NOMO-1 treated with dmso at 0.1 percent for 144 hours (cell line): Measurements from ENCODE around the gene STAU1.
"Not testable (repeated sequence)": the region's sequence is repeated elsewhere in the genome, so short reads cannot be mapped to it uniquely, and the experiment has no call there.

Source experiments
- DNase-seq: peaks from one replicate; lab custom pipeline; 2025; ENCODE audit not compliant: unreplicated experiment; lab: John Stamatoyannopoulos, UW

Gene STAU1

DNA sequence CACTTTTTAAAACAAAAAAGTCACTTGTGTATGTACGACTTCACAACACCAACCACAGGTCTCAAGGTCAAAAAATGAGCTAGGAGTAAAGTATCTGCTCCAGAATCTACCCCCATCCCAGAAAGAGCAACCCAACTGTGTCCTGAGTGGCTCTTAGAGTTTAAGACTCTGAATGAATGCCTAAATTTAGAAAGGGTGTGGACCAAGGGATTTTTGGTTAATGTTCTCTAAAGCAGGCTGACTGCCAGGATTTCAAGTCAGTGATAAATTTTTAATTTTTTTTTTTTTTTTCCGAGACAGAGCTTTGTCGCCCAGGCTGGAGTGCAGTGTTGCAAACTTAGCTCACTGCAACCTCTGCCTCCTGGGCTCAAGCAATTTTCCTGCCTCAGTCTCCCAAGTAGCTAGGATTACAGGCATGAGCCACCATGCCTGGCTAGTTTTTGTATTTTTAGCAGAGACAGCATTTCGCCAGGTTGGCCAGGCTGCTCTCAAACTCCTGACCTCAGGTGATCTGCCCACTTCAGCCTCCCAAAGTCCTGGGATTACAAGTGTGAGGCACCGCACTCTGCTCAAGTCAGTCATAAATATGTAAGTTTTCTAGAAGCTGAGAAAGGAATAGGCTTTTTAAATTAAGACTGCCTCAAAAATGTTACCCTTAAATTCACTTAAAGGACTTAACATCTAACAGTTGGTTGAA is 20.2 kb downstream of the STAU1 start:
- no peak for DNase-seq

DNA sequence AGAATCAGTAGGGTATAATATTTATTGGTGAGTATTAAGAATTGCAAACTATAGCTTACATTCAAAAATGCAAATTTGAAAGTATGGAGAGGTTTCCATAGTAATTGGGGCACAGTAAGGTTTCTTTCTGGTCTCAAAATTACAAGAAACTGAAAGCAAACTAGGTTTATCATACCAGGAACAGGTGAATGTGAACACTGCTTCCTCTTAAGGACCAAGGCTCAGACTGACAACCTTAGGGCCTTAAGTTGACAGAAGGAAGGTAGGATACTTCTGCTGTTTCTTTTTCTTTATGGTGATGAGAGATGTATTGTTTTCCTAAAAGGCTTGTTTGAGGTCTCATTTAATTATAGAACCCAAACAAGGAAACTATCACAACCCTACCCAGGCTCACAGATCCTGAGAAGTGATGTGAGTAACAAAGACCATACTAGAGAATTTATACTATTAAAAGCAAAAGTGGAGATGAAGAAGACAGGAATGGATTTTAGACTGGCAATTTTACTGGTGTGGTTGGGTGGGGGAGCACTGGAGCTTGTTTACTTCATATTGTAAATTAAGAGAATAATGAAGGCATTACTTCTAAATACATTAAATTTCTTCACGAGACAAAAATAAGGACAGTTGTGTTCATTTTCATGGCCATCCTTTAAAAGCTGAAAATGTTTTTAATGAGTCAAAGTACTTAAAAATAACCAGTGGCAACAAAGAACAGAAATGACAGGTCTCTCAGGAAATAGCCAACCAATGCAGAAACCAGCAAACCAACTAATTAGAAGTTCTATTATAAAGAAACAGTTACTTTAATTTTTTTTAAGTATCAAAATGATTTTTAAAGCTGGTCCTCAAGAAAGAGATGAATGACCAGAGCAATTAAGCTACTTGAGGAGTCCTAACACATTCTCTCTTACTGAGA is 21.3 kb downstream of the STAU1 start:
- no peak for DNase-seq

DNA sequence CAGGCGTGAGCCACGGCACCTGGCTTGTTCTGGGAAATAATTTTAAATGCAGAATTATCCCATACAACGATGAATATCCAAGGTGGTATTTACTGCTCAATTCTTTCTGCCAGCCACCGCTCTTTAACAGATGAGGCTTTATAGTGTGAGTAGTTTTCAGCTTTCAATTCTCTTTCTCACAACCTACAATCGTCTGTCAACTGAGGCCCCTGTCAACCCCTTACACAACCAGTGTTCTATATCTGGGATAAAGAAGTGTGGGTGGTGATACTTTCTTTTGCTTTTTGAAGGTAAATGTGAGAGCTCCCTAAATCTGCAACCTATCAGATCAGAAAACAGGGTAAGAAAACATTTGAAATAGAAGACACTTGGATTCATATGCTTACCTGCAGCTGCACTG is 22.5 kb downstream of the STAU1 start:
- no peak for DNase-seq

DNA sequence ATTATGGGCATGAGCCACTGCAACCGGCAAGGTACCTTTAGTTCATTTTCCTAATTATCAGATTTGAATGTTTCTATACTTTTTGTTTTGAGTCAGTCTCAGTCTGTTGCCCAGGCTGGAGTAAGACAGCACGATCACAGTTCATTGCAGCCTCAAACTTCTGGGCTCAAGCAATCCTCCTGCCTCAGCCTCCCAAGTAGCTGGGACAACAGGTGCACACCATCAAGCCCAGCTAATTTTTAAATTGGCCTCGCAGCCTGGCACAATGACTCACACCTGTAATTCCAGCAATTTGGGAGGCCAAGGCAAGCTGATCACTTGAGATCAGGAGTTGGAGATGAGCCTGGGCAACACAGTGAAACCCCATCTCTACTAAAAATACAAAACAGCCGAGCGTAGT is 24.4 kb downstream of the STAU1 start:
- DNase-seq = no peak

DNA sequence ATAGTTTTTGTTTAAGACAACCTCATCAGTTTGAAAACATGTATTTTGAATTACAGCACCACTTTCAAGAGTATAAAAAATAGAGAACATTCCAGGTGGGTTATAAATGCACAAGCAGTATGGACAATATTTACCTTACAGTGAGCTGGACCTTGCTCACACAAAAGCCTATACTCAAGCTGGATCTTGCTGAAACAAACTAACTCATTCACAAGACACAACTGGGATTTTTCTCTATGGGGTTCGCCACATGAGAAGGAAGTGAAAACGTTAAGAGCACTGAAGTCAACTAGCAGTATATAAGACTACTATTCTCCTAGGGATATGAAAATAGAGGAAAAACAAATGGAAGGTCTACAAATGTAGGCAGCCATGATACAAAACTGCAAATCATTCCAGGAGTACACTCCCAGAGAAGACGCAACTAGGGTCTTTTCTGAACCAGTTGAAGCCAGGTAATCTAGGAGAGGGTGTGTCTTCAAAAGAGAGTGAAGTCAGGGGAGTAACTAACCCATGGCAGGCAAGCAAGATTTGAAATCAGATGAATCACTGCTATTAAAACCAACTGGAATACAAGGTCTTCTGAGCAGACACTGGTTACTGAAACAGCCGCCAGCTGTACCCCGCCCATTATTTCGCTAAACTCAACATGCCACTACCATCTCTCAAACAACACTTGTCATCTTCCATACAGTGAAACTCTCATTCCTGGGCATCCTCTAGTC is 26.5 kb downstream of the STAU1 start:
- DNase-seq = no peak

DNA sequence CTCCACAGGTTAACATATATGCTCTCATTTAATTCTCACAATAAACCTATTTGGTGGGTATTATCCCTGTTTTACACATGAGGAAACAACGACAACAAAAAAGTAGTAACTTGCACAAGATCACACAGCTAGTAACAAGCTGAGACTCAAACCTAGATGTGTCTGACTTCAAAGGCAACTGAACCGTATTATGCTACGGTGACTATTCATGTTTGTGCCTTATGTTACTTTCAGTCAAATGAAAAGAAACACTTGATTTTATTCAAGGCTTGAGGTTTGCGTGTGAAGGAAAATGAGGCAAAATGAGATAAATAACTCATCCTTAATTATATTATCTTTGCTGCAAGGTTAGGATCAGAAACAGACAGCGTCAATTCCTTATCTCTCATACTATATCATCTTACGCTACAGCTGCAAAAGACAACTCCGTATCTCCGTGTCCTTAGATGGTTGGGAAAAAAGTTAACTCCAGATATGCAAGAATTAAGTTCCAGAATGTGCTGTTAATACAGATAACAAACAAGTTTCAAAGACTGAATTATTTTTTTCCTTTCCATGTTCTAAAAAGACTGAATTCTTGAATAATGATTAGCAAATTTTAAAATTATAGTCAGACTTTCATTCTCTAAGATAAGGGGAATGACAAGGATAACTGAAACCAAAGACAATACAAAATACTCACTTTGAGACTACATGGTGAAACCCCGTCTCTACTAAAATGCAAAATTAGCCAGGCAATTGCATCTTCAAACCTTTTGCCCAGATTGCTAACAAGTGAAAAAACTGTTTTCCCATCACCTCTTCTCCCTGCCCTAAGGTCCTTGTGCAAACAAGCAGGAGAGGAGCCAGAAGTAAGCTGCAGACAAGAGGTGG is 27.8 kb downstream of the STAU1 start:
- DNase-seq = no peak

DNA sequence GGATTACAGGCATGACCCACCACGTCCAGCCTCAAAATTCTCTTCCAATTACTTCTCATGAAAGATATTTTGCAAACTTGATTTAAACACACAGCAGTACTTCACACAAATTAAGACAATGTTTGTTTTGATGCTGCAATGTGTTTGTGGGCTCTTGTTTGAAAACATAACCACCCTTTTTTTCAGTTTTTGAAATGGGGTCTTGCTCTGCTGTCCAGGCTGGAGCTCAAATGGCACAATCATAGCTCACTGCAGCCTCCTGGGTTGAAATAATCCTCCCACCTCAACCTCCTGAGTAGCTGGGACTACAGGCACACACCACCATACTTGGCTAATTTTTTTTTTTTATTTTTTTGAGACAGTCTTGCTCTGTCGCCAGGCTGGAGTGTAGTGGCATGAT is 31.0 kb downstream of the STAU1 start:
- no peak for DNase-seq

DNA sequence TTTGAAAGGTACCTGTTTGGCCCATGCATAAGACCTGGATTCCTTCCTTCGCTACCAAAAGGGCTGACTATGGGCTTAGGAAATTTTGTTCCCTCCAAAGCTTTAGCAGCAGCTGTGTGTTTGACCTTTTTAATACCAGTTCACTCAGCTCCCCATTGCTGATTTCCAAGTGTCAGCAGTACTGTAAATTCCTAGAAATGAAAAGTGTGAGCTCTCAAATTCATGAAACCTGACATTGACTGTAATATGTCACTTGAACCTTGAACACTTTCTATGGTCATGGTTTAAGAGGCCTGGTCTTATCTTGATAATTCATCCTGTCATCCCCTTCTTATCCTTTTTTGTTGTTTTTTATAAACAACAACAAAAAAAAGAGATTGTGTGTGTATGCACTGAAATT is 31.7 kb downstream of the STAU1 start:
- no peak for DNase-seq

DNA sequence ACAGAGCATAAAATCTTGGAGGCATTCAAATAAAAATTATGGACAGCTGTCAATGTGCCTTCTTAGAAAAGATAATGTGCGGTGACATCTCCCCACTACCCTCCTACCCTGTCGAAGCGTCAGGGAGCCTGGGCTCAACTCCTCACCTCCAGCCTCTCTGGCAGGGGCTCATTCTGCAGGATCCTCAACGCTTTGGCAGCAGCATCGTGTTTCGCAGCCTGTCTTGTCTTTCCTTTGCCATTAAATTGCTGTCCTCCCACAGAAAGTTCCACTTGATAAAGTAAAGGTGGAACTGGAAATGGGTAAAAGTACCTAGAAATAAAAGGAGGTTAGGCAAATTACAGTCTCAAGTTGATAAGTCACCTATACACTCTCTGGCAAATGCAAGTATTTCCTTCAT is 36.7 kb downstream of the STAU1 start:
- DNase-seq = no peak

DNA sequence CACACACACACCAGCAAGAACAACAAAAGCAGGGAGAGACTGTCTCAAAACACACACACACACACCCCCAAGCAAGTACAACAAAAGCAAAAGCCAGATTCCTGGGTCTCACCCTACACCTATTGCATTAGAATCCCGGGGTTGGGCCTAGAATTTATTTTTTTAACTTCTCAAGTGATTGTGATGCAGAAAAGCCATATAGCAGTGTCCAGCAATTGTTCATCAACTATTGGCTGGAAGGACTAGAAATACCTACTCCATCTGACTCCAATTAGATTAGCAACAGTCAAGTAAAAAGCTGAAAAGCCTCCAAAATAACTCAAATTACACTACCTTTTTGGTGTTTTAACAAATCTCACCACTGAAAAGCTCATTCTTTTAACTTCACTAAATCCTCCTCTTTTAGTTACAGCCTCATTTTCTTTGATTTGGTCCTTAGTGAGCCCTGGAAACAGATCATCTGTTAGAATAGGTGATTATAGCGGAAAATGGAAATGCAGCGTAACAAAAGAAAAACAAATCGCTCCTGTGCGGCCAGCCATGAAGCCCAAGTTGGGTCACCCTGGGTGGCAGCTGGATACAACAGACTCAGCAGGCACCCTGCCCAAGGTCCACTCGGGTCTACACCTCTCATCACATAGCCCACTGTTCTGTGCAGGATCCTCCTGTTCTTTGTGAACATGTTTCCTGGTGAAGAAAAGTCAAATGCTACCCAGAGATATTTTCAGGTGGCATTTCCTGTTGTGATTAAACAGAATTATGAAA is 38.7 kb downstream of the STAU1 start:
- no peak for DNase-seq

DNA sequence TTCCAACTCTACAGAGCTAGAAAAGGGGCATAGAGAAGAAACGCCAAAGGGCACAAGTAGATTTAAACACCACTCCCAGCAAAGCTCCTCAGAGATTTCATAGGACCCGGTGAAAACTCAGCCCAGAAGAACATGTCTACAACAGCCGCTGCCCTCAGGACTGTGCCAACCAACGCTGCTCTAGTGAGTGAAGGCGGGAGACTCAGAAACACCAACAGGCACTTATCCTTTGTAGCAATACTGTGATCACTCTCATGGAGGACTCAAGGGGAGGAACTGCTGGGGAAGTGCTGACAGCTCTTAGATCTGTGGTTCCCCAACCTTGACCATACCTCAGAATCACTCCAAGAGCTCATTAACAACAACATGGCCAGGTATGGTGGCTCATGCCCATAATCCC is 39.5 kb downstream of the STAU1 start:
- no peak for DNase-seq

DNA sequence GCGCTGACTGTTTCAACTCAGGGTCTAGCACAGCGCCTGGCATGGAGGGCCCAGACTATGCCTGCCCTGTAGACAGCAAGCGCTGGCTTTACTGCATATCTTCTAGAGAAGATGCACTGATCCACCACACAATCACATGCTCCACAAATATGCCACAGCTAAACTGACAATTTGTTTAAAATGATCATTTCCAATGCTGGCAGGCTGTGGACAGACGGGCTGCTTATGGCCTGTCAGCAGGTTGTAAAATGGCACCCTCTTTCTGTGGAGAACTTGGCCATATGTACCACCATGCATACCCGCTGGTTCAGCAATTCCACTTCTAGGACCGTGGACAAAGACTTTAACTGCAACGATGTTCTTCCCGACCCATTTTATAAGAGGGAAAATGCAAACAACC is 40.8 kb downstream of the STAU1 start:
- no peak for DNase-seq

DNA sequence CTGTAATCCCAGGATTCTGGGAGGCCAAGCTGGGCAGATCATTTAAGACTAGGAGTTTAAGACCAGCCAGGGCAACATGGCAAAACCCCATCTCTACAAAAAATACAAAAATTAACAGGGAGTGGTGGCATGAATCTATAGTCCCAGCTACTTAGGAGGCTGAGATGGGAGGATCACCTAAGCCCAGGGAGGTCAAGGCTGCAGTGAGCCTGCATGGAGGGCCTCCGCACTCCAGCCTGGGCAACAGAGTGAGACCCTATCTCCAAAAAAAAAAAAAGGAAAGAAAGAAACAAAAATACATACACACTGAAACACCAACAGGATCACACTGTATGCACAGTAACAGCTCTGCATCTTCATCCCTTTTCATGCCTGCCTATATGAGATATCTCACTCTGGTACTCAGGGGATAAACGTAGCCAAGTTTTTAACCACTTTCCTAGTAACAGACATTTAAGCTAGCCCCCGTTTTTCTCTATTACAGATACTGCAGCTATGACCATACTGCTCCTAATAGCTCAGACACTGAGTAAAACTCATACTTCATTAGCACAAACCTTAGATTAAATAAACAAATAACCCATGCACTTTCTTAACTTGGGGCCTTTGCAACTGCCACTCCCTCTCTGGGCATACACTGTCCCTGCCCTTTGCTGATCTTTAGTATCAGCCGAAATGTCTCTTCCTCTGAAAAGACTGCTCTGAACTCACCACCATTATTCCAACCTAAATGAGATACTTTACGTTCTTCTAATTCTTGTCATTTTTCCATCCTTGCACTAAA is 41.5 kb downstream of the STAU1 start:
- no peak for DNase-seq

DNA sequence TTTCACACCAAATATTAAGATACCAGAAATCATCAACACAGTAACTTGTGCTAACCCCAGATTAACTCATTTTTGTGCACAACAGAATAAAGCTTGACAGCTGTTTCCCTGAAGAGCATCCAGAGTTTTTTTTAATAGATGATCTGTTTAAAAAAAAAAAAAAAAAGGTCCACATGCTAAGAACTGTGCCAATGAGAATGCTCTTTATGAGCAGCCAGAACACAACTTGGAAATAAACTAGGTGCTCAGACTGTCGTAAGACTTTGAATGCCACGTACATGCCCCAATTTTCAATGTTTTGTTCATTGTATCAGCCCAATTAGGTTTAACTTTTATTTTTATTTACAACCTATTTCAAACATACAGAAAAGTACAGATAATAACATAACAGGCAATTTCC is 47.3 kb downstream of the STAU1 start:
- no peak for DNase-seq

DNA sequence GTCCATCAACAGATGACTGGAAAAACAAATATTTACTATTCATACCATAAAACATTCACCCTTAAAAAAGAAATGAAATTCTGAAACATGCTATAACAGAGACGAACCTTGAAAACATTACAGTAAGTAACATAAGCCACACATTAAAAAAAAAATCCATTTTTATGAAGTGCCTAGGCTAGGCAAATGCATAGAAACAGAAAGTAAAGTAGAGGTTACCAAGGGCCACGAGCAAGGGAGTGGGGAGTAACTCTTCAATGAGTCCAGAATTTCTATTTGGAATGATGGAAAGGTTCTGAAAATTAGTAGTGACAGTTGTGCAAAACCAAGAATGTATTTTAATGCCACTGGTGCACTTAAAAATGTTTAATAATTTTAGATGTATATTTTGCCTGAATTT is 47.7 kb downstream of the STAU1 start:
- no peak for DNase-seq

DNA sequence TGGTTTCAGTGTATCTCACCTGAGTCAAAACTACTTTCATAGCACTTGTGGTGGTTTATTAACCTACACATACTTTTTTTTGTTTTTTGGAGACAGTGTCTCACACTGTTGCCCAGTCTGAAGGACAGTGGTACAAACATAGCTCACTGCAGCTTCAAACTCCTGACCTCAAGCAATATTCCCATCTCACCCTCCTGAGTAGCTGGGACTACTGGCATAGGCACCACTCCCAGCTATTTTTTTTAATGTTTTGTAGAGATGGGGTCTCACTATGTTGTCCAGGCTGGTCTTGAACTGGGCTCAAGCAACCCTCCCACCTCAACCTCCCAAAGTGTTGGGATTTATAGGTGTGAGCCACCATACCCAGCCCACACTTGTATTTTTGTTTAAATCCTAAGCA is 49.7 kb downstream of the STAU1 start:
- DNase-seq = no peak

DNA sequence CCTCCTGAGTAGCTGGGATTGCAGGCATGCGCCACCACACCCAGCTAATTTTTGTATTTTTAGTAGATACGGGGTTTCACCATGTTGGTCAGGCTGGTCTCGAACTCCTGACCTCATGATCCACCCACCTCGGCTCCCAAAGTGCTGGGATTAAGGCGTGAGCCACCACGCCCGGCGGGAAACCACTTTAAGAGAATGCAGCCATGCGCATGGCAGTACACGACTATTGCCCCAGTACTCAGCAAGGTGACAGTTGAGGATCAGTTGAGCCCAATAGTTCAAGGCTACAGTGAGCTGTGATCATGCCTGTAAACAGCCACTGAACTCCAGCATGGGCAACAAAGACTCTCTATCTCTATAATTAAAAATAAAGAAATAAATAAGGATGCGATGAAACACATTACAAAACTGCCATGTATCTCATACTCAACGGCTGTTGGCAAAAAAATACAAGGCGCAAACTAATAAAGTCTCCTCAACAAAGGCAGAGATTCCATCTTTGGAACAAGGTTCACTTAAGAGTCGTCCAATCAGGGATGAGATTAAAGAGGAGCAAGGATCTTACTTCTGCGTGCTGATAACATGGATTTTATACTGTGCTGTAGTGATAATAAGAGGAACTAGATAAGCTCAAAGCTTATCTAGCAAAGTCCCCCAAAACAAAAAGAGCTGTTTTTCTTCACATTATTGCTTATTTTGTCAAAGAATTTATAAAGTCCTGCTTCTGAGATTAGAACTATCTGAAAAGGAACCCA is 51.1 kb downstream of the STAU1 start:
- no peak for DNase-seq

DNA sequence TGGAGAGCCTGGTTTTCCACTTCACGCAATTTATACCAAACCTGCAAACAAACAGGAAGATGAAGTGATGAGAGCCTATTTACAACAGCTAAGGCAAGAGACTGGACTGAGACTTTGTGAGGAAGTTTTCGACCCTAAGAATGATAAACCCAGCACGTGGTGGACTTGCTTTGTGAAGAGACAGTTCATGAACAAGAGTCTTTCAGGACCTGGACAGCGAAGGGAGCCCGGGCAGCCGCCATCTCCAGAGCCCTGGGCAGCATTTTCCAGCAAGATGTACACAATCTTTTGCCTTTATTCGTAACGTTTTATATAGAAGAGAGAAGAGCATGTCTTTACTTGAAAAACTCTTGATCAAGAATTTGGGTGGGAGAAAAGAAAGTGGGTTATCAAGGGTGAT is 53.3 kb downstream of the STAU1 start:
- not testable (repeated sequence) for DNase-seq

DNA sequence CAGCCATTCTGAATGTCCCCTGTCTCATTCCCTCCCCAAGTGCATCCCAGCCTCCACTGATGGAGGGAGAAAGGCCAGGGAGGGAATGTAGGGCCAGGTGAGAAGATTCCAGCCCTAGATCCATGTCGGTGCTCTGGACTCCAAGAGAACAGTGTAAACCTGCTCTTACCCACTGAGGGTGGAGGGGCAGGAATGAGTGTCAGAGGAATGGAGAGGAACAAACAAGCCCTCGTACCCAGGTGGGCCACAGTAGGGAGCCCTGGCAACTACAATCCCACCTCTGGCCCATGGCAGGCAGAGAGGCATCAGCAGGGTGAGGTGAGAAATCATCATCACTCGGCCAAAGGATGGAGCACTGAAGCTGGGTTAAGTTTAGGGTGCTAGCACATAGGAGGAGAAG is 54.6 kb downstream of the STAU1 start:
- DNase-seq = no peak
